GM12864 (cell line): ENCODE data around the gene RPUSD1.

Experiments
- DNase-seq: peaks from one replicate; pipeline ENCODE4 v3.0.0-alpha.2; 2011; ENCODE audit warnings: low read depth
- H3K4me3 ChIP-seq: 2 replicates; pipeline ENCODE4 v1.5.1; 2011; ENCODE audit warnings: mild to moderate bottlenecking, low read depth, low read length, control low read depth
- TF ChIP-seq, protein P1 (sequence below): IDR thresholded peaks from 2 replicates; pipeline ENCODE4 v1.5.1; 2011; ENCODE audit warnings: low read depth, mild to moderate bottlenecking, moderate library complexity, low read length, control low read depth, inconsistent platforms; ENCODE audit errors: missing control alignments

The RPUSD1 gene

GRCh38 chr16:752007-752312 lies 36.2 kb downstream of the RPUSD1 start:
- TF ChIP-seq, protein P1, sequence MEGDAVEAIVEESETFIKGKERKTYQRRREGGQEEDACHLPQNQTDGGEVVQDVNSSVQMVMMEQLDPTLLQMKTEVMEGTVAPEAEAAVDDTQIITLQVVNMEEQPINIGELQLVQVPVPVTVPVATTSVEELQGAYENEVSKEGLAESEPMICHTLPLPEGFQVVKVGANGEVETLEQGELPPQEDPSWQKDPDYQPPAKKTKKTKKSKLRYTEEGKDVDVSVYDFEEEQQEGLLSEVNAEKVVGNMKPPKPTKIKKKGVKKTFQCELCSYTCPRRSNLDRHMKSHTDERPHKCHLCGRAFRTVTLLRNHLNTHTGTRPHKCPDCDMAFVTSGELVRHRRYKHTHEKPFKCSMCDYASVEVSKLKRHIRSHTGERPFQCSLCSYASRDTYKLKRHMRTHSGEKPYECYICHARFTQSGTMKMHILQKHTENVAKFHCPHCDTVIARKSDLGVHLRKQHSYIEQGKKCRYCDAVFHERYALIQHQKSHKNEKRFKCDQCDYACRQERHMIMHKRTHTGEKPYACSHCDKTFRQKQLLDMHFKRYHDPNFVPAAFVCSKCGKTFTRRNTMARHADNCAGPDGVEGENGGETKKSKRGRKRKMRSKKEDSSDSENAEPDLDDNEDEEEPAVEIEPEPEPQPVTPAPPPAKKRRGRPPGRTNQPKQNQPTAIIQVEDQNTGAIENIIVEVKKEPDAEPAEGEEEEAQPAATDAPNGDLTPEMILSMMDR: no peak
- no peak for DNase-seq
- no peak overlapping the region for H3K4me3 ChIP-seq

DNA sequence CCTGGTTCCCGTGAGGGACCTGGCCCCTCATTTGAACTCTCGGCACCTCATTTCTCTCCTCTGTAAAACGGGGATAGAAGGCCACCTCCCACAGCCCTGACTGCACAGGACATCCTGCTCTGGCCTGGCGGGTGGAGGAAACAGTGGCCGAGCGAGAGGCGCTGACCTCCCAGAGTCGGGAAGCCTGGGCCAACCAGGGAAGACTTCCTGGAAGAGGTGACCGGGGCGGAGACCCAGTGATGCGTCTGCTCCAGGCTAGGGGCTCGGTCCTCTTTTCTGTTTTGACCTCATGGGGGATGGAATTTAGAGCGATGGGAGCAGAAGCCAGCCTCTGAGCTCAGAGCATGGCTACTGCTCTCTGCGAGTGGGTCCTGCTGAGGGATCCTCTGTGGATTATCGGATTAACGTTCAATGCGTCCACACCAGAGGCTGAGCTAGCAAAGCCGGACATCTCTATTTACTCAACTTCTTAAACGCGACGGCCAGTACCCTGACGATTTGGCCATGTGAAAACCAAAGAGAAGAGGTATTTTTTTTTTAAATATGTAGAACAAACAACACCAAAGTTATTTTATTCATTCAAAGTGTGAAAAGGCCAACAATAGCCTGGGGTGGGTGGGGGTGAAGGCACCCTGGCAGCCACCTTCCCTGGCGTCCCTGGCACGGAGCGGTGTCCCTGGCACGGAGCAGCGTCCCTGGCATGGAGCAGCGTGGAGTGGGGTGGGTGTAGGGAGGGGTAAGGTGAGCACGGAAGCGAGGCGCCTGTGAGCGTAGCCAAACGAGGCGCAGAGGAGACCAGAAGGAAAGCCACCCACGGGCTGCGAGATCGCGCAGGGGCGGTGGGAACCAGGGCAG lies 36.8 kb downstream of the RPUSD1 start:
- no peak for DNase-seq
- no peak overlapping the region for H3K4me3 ChIP-seq
- TF ChIP-seq, protein P1: no peak

GRCh38 chr16:750485-750884 lies 37.7 kb downstream of the RPUSD1 start:
- no peak for DNase-seq
- TF ChIP-seq, protein P1: no peak
- no peak overlapping the region for H3K4me3 ChIP-seq

GRCh38 chr16:749010-749409 lies 39.2 kb downstream of the RPUSD1 start:
- no peak overlapping the region for H3K4me3 ChIP-seq
- TF ChIP-seq, protein P1: no peak
- DNase-seq: no peak

DNA sequence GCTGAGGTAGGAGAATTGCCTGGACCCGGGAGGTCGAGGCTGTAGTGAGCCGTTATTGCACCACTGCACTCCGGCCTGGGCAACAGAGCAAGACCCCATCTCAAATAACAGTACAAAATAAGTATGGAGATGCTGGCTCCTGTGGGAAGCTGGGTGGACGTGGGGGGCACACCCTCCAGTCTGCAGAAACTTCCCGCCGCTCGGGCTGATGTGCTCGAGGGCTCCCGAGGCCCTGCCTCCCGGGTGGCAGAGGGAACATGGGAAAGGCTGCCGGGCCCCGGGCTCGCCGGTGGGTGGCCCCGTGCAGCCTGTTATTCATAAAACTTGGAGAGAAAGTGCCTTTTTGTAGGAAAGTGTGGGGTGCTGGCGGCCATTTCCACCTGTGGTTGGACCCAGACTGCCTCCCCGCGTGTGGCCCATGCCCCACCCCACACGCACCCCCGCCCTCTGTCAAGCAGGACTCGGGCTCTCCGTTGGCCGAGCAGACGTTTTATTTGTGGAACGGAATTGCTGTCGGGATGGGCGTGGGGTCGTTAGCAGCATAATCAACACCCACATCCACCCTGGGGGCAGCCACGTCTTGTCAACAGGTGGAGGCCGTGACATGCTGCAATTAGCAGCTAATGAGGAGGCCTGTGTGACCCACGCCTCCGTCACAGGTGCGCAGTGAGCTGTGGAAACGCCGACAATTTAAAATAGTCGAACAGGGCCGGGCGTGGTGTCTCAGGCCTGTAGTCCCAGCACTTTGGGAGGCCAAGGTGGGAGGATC lies 40.0 kb downstream of the RPUSD1 start:
- no peak for DNase-seq
- TF ChIP-seq, protein P1: no peak
- H3K4me3 ChIP-seq: no peak overlapping the region

- TF ChIP-seq, protein P1: no peak
- no peak for DNase-seq
- no peak overlapping the region for H3K4me3 ChIP-seq
Observed at GRCh38 chr16:746637-747036, 41.5 kb downstream of the RPUSD1 start.
